GM04504 (cell line): ENCODE measurements around the gene SV2B.

ENCODE experiments used
- DNase-seq: peaks from one replicate; pipeline ENCODE4 v3.0.0-alpha.2; 2012; ENCODE audit warnings: low read depth

SV2B gene

DNA sequence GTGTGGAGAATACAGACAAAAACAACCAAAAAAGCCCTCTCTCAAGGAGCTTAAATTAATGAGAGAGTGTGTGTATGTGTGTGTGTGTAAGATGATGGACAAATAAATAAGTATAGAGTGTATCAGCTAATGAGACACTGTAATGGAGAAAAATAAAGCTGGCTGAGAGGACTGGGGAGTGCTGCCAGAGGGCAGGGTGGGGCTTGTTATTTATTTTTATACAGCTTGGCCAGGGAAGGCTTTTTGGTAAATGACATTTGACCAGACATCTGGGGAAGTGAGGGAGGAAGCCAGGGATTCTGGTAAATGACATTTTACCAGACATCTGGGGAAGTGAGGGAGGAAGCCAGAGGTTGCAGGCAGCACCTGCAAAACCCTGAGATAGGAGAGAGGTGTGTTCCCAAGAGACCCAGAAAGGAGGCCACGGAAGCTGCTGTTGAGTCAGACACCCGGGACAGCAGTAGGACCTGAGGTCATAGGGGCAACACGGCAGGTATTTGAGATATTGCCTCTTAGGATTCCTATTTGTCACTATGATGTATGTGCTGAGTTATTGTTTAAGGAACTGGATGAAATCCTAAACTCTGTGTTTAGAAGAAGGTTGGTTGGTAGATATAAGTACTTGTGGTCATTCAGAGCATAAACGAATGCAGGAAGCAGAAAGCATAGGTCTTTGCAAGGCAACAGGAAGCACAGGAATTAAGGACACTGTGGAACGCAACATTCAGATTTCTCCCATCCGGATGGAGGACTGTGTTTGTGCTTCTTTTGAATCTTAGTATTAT, 2.7 kb downstream of the SV2B start:
- DNase-seq = no peak

DNA sequence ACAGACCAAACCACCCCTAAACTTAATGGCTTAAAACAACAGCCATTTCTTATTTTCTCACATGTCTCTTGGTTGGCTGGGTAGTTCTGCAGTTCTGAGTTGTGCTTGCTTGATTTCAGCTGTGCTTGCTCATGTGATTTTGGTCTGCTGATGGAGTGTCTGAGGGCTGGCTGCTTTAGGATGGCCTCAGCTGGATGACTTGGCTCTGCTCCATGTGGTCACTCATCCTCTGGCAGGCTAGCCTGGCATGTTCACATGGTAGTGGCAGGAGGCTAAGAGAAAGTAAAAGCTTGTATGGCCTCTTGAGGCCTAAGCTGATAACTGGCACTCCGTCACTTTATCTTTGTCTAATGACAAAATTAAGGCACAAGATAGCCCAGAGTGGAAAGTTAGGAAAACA, 4.1 kb downstream of the SV2B start:
- no peak for DNase-seq

DNA sequence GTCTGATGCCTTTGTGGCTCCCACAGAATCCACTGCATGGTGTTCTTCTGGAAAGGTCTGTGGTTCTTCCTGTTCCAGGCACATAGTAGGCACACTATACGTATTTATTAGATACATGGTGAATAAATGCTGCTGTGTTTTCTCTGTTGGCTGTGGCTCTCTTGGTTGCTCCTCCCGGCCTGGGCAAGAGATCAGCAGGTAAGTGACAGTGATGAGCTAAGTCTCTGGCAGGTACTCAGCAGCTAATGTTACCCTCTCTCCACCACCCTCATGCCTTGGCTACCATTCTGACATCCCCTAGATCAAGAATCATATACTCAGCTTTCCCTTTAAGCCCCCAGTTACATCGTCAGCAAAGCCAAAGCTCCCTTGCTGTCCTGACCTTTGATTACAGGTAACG, 8.4 kb downstream of the SV2B start:
- no peak for DNase-seq

DNA sequence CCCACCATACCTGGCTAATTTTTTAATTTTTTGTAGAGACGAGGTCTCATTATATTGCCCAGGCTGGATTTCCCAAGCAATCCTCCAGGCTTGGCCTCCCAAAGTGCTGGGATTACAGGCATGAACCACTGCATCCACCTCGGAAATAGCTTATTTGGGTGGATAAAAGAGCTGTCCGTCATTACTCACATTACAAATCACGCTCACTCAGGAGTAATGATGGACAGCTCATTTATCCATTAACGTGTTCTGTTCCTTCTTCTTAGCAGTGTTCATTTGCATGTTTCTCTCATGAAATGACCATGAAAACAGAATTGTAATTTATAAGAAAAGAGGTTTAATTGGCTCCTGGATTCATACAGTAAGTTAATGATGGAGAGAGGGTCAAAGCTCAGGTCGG, 9.8 kb downstream of the SV2B start:
- DNase-seq = no peak

DNA sequence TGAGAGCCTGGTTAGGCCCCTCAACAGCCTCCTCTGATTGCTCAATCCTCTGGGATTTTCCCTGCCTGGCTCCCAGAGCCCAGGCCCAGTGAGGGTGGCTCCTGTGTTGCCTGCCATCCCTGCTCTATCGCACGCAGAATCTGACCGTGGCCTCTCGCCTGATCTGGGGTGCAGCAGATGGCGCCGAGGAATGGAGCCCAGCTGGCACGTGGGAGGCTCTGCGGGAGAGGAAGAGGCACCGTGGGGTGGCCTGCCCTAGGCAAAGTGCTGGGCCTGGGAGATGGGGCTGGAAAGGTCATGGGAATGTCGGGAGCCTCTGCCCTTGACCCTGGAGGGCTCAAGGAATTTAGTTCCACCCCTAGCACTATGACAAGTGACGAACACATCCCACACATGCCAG, 10.3 kb downstream of the SV2B start:
- DNase-seq = no peak

DNA sequence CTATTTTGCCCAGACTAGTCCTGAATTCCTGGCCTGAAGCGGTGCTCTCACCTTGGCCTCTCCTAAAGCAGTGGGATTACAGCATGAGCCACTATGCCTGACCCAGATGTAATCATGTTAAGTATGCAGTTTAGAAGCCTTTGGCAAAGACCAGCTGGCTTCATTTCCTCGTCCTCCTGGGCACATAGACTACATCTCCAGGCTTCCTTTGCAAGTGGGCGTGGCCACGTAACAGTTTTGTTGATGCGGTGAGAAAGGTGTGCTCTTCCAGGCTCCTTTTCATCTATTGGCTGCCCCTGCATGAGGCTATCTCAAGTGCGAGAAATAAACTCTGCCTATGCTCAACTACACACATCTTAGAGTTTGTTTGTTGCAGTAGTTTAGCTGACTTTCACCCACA, 13.0 kb downstream of the SV2B start:
- no peak for DNase-seq

DNA sequence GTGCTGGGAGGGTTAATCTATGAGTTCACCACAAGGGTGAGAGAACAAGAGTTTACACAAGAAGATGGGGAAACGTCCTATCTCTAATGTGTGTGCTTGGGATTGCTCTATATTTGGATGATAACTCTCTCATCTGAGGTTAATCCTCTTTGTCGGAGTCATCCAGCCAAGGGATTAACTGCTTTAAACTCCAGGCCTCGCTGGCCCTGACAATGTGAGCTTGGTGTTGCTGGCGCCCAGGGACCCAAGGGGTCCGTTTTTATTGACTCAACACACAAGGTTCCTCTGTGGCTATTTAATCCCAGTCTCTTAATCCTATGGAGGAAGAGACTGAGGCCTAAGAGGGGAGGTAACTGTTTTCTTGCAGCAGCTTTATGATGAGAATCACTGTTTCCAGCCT, 14.2 kb downstream of the SV2B start:
- no peak for DNase-seq

DNA sequence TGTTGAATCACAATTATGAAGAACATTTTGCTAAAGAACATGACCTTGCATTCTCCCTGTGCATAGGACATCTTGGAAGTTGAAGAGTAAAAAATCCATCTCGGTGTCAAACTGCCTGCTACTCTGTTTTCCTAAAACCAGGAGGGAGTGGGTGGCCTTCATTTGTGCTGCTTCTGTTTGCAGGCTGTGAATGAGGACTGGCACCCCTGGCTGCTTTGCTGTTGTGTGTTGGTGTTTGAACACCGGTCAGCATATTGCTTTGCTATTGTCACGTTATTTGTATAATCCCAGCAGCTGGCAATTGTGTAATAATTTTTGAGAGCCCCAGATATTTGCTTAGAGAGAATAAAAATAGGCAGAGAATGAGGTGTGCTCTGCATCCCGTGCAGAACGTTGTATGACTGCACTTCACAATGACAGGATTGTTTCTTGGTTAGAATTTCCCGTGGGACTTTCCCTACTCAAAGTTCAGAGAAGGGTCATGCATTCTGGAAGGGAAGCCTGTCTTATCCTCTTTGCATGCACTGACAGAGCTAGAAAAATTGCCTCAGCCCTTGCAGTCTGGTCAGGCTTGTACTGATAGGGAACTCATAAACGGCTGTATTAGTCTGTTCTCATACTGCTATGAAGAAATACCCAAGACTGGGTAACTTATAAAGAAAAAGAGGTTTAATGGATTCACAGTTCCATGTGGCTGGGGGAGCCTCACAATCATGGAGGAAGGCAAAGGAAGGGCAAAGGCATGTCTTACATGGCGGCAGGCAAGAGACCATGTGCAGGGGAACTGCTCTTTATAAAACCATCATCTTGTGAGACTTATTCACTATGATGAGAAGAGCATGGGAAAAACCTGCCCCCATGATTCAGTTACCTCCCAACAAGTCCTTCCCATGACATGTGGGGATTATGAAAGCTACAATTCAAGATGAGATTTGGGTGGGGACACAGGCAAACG, 16.3 kb downstream of the SV2B start:
- no peak for DNase-seq

DNA sequence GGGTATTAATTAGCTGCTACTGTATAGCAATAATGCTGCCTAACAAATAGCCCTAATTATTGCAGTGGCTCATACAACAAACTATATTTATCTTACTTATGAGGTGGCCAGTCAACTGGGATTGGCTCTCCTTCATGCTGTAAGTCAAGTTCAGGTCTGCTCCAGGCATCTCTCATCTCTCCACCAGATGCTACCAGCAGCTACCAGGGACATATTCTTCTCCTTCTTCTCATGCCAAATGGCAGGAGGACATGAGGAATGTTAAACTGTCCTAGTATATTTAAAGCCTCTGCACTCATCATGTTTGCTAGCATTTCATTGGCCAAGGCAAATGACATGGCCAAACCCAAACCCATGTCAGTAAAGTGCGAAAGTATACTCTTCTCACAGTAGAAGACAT, 17.3 kb downstream of the SV2B start:
- no peak for DNase-seq

DNA sequence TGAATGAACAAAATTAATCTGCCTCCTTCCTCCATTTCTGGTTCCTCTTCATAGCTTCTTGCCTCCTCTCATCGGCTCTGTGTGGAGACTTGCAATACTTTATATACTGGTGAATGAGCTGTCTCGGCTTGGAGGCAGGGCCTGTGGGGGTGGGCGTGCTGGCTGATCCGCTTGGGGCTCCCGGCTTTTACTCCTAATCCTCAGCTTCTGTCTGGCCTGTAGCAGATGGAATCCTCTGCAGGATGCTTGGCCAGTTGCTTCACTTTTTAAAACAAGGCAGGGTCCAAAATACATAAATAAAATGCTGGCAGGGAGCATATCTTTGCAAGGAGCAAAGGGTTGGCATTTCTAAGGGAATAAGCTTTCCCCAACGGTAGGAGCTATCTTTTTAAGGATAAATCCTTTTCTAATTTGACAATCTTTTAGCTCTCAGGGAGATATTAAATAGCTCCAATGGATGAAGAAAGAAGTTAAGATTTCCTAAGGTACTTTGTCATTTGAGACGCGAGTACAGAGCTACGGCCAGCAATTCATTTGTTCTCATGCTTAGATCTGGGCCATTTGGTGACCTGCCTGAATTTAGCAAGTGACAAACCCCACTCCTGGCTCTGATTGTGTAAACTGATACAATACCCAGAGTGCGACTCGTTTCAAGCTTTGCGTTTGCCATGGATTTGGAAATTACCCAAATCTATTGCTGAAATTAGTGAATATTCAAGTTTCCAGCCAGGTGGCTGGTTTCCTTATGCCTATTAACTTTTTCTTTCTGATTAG, 18.9 kb downstream of the SV2B start:
- DNase-seq = no peak

DNA sequence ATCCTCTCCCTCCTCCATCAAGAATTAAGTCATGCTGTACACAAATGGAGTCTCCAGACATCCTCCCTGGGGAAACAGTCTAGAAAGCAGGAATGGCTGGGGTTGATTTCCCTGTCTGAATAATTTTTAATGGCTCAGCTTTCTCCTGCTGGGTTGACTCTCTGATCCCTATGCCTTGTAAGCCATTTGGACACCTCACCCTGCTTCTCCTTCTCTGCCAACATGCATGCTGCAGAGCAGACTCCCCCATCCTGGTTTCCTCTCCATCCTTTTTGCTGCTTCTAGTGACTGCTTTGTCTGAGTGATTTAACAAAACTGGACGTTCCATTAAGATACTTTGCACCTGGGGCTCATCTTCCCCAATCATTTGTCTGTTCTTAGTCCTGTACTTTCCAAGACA, 22.2 kb downstream of the SV2B start:
- no peak for DNase-seq

DNA sequence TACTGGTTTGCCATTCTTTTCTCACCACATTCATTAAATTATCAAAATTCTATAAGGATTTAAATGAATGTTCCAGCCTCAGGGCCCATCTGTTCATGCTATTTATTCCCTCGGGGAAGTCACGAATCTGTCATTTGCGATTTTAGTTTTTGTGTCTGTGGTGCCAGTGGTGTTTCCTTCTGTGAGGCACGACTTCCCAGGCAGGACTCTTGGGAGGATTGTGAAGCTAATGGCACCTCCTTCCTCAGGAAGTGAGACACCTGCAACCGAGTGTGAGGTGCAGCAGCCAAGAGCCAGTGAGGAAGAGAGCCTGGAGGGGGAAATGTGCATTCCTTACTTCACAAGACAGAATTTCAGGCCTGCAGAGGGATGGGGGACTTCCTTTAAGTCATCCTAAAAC, 24.1 kb downstream of the SV2B start:
- no peak for DNase-seq

DNA sequence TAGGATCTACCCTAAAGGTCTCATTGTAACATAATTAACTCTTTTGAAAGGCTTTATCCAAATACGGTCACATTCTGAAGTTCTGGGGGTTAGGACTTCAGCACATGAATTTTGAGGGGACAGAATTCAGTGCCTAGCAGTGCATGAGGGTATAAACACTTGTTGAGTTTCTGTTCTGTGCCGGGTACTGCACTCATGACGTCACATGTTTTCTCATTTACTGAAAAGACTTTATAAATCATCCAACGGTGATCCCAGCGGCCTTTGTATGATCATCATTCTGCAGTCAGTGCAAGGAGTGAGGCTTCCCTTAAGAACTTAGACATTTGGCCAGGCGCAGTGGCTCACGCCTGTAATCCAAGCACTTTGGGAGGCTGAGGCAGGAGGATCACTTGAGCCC, 25.1 kb downstream of the SV2B start:
- DNase-seq = no peak

DNA sequence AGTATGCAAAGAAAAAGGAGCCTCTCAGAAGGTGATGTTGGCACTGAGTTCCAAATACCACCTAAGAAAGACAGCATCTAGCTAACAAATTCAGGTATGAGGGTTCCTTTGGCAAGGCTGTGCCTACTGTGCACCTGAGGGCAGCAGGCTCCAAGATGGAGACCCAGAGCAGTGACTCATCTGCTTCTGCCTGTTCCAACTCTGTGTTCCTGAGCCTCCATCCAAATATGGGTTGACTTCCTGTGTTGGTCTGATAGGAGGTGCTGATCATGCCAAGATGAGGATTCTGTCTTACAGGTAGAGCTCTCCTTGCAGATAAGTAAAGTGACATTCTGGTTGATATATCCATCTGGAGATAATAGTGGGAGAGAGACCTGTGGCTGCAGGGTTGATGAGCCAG, 26.0 kb downstream of the SV2B start:
- no peak for DNase-seq

DNA sequence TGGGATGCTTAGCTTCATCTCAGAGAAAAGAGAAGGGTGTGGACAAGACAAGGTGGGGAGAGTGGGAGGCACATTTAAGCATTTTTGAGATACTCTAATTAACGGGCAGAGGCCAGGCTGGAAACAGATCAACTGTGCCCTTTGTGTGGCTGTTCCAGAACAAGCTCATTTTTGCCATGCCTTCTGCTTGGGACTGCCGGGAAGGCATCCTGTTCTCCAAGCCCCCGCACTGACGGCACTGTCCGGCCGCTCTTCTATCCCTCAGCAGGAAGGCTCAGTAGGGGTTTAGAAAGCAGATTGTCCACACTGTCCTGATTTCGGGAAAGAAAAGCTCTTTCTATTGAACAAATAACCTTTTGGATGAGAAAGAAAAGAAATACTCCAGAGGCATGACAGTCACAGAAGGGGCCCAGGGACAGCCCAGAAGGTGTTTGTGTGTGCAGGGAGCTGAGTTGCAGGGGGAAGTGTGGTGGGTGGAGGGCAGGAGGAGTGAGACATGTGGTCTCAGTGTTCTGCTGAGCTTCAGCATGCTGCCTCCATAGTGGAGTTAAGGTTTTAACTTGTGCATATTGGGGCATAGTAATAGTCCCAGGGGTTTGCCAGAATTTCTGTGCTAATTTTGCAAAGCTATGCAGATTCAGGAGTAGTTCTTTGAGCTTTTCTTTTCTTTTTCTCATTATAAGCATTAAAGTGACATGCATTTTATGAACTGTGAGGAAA, 27.3 kb downstream of the SV2B start:
- no peak for DNase-seq

DNA sequence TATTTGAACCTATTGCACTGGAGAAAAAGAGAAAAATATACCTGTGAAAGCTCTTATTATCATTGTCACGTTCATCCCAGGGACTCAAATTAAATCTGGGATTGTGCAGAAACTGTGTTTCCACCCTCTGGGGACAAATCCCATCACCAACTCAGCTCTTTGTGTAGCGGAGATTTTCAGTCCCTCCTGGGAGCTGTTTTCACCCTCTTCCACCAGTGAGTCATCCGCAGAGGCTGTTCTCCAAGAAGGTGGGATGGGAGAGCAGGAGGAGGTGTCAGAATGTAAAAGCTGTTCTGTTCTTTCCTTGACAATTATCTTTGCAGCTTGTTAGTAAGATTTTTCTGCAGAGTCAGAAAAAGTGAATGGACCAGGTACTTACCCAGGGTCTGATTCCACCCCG, 28.0 kb downstream of the SV2B start:
- no peak for DNase-seq

DNA sequence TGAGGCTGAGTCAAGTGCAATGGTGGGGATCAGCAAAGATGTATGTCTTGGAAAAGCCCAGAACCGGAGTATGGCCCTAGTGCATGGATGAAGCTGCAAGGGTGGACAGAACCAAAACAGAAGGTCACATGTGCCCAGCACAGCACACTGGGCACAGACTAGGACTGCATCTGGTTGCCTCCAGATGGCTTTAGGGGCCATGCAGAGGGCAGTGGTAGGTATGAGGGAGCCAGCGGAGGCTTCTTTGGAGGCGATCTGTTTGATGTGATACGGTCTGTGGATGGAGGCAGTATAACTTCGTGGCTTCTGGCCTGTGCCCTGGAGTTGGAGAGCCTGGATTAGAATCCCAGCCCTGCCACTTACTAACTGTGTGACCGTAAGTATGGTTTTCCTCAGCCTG, 29.4 kb downstream of the SV2B start:
- no peak for DNase-seq

DNA sequence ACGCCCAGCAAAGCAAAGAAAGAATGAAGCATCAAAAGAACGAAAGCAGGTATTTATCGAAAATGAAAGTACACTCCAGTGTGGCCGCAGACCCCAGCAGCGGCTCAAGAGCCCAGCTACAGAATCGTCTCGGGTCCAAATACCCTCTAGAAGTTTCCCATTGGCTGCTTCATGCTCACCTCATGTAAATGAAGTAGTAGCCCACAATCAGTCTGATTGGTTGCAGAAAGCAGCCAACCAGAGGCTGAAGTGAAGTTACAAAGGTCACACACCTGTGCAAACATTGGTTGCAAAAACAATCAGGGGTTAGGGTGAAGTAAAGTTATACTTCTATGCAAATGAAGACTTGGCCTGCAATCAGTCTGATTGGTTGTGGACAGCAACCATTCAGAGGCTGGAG, 32.0 kb downstream of the SV2B start:
- DNase-seq = no peak

DNA sequence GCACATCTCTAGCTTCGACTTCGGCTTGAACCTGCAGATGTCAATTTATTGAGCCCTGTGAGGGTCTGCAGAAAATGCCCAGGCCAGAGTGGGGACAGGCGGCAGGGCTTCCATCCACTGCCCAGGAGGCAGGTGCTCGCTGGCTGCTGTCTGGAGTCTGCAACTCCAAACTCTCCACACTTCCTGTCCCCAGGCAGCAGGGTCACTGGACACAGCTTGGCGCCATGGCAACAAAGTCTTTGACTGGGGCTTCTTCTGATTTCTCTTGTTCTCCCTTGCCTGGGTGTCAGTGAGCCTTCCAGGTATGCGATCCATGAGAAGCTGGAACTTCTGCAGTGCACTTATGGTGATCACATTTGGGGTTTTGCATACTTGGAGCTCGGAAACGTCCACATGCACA, 33.5 kb downstream of the SV2B start:
- DNase-seq = no peak

DNA sequence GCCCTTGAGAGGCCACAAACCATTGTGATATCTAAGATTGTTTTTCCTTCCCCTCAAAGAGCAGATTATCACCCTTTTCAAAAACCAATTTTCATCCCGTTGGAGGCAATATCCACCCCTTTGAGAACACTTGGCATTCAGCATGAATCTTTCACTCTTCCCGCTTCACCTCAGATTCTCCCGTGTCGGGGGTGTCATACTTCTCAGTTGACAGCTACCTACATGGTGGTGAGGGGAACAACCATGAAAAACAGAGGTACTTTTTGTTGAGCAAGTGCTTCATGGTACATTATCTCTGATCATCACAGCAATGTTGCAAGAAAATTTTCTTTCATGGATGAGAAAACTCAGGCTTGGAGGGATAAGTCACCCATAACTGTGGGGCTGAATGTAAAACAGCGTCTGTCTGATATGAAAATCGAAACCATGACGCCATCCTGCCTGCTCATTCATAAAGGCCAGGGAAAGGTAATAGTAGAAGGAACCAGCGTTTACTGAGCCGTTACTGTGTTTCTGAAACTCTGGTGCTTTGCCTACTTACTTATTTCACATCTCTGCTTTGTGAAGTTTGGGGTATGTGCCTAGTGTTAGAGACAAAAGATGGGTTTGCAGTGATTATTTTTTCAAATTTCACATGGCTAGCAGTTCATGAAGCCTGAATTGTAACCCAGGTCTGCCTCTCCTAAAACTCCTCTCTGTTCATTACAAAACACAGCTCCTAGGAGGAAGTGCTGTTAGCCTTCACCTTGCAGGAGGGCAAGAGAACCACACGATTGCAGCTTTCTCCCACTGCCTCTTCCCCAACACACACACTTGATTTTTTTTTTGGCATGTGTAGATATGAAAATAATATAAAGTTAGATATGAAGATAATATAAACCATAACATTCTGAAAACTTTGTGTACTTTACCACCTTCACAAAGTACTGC, 35.4 kb downstream of the SV2B start:
- DNase-seq = no peak

DNA sequence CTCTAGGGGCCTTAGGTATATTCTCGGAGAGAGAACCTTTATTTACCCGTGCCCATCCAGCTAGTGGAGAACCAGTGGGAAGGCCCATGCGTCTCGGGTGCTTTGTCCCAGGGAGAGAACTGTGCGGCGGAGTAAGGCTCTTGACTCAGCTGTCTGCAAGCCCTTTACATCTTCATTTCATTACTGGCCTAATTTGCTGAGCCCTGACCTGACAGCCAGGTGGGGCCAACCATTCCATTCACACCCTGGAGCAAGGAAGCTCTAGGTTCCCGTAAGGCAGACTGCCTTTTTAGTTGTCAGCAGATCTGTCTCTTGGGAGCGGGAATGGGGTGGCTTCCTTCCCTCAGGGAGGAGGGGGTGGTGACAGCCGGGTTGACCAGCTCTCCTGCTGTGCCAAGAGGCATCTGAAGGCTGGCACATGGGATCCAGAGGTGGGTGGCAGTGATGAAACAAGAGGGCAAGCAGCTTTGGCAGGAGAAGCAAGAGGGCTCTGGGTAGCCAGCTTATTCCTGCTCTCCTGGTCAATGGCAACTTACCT, 36.4 kb downstream of the SV2B start:
- no peak for DNase-seq
